WERI-Rb-1 (cell line): ENCODE measurements around the gene ARHGAP26.

Experiments used
- DNase-seq: peaks from one replicate; pipeline ENCODE4 v3.0.0-alpha.2; 2020
- H3K27ac ChIP-seq: fragments of 250-450 bp; sonication (Bioruptor Pico); 2 replicates; pipeline ENCODE4 v1.5.1; 2020; ENCODE audit warnings: mild to moderate bottlenecking, moderate library complexity
- H3K27me3 ChIP-seq: fragments of 250-450 bp; sonication (Bioruptor Pico); 2 replicates; pipeline ENCODE4 v1.5.1; 2021; ENCODE audit warnings: mild to moderate bottlenecking, low read depth, moderate library complexity; ENCODE audit not compliant: insufficient read depth, severe bottlenecking
- H3K36me3 ChIP-seq: fragments of 250-450 bp; sonication (Bioruptor Pico); 2 replicates; pipeline ENCODE4 v1.5.1; 2020; ENCODE audit warnings: mild to moderate bottlenecking, moderate library complexity
- H3K4me3 ChIP-seq: 2 replicates; pipeline ENCODE4 v1.5.1; 2011; ENCODE audit warnings: low read depth, mild to moderate bottlenecking, control low read depth, low read length
- H3K9me3 ChIP-seq: fragments of 250-450 bp; sonication (Bioruptor Pico); 2 replicates; pipeline ENCODE4 v1.5.1; 2021; ENCODE audit warnings: mild to moderate bottlenecking, moderate library complexity; ENCODE audit not compliant: severe bottlenecking
- TF ChIP-seq, protein P1 (sequence below): IDR thresholded peaks from 2 replicates; pipeline ENCODE4 v1.5.1; 2011; ENCODE audit warnings: low read depth, mild to moderate bottlenecking, control low read depth, inconsistent platforms, low read length

The ARHGAP26 gene

DNA sequence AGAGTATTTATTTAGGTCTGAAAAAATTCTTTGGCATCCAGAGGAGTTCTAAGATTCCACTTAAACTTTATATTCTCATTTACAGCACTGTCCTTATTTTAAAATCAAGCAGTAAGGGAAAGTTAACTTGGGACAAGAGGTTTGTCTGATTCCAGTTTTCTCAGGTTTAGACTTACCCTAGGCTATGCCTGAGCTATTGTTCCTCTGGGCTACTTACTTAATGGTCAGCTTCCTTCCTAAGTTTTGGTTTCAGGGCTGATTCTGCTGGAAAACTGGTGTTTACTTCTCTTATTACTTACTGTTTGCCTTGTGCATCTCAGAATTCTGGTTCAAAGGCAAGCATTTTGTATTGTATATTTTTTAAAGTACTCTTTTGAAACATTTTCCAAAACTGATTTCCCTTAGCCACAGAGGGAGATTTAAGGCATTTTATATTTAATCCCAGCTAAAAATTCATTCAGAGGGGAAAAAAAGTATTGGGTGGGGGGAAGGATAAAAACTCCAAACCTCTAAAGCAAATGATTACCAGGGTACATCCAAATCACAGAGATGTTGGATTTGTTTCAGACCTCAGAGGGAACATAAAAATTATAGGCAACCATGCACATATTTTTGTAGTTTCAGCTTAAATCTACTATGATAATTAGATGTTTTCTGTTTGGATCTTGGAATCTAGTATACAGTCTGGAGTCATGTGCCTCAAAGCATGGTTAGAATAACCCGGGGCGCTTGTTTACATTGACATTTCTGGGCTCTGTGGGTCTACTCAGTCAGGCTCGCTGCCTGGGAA lies 290.0 kb downstream of the ARHGAP26 start:
- H3K4me3 ChIP-seq = no peak overlapping the region
- no peaks in the 10 kb centered on the region for H3K9me3 ChIP-seq
- no peak overlapping the region for H3K27ac ChIP-seq
- no peak for DNase-seq
- TF ChIP-seq, protein P1, sequence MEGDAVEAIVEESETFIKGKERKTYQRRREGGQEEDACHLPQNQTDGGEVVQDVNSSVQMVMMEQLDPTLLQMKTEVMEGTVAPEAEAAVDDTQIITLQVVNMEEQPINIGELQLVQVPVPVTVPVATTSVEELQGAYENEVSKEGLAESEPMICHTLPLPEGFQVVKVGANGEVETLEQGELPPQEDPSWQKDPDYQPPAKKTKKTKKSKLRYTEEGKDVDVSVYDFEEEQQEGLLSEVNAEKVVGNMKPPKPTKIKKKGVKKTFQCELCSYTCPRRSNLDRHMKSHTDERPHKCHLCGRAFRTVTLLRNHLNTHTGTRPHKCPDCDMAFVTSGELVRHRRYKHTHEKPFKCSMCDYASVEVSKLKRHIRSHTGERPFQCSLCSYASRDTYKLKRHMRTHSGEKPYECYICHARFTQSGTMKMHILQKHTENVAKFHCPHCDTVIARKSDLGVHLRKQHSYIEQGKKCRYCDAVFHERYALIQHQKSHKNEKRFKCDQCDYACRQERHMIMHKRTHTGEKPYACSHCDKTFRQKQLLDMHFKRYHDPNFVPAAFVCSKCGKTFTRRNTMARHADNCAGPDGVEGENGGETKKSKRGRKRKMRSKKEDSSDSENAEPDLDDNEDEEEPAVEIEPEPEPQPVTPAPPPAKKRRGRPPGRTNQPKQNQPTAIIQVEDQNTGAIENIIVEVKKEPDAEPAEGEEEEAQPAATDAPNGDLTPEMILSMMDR = no peak
- H3K27me3 ChIP-seq = no peaks in the 10 kb centered on the region
- H3K36me3 ChIP-seq = no peaks in the 10 kb centered on the region

DNA sequence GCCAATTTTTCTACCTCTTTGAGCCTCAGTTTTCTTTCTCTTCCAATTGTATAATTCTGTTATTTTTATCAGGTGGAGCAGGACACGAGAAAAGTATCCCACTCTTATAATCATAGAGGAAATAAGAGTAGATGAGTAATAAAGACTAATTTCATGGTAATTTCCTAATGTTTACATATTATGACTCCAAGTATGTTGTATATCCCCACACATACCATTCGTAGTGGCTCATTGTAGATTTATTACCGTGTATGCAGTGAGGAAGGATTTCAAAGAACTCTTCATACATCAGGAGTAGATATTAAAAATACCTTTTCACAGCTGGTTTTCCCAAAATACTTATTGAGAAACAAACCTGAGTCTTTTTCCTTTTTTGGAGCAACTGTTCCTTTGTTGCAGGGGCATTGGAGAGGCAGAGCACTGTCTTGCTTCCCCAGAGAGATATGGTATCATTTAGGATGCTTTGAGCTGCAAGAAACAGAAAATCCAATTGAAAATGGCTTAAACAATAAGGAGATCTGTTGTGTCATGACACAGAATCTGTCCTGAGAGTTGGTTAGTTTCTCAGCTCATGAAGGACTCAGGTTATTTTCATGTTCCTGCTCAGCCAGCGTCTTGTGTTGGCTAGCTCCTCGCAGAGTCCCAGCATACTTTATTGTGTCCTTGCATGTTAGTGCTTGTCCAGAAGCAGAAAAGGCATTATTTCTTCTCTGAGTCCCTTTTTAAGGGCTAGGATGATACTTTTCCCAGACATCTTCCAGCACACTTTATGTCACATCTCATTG lies 291.2 kb downstream of the ARHGAP26 start:
- no peaks in the 10 kb centered on the region for H3K9me3 ChIP-seq
- H3K27ac ChIP-seq = no peak overlapping the region
- TF ChIP-seq, protein P1 = no peak
- no peaks in the 10 kb centered on the region for H3K27me3 ChIP-seq
- H3K4me3 ChIP-seq = no peak overlapping the region
- H3K36me3 ChIP-seq = no peaks in the 10 kb centered on the region
- no peak for DNase-seq

DNA sequence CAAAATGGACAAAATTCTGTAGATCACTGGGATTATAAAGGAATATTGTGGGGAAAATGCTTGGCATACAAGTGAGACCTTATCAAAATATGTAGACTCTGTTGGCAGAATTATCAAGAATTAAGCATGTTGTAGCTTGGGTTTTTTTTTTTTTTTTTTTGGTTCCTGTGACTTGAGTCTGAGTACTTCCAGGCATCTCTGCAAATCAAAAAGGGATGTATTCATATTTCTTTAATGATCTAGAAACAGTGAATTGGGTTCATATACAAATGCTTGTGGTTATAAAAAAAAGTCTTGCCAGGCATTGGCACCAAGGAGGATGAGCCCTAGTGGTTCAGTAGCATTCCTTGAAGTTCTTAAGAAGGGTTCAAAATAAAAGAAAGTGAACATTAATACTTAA lies 292.2 kb downstream of the ARHGAP26 start:
- H3K27ac ChIP-seq = no peak overlapping the region
- TF ChIP-seq, protein P1 = no peak
- no peaks in the 10 kb centered on the region for H3K36me3 ChIP-seq

DNA sequence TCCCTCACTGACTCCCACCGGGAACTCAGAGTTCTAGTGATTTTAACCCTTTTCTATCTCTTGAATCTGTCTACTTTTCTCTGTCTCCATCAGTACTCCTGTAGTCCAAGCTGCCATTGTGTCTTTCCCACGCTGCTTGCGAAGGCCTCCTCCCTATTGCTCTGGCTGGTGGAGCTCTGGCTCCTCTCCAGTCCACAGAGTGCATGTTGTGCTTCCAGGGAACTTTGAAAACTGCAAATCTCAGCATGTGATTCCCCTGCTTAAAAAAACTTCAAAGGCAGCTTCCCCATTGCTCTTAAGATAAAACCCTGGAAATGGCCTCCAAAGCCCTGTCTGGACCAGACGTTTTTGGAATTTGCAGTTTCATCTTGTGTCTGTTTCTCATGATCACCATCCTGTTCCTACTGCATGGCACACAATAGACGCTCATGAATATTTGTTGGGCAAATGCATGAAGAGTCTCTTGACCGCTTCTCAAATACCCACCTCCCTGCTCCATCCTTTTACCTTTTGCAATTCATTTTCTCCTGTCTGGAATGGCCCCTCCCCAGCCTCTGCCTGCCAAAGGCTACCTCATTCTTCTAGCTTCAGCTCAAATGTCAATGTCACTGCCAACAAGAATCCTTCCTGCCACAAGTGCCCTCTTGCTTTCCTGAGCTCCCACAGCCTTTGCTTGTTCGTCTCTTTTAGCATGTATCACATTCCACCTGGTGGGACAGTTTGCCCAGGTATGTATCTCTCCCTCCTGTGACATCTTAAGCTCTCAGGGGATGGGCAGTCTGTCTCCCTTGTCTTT lies 293.2 kb downstream of the ARHGAP26 start:
- Histone ChIP-seq H3K27ac (no peak overlapping the region), H3K27me3 (no peaks in the 10 kb centered on the region), H3K36me3 (no peaks in the 10 kb centered on the region), H3K9me3 (no peaks in the 10 kb centered on the region), H3K4me3 (no peak overlapping the region)
- DNase-seq = no peak
- TF ChIP-seq, protein P1 = no peak

More for the DNA sequence above, 292.2 kb downstream of the ARHGAP26 start:
- Histone ChIP-seq H3K9me3 (no peaks in the 10 kb centered on the region), H3K4me3 (no peak overlapping the region), H3K27me3 (no peaks in the 10 kb centered on the region)
- no peak for DNase-seq

DNA sequence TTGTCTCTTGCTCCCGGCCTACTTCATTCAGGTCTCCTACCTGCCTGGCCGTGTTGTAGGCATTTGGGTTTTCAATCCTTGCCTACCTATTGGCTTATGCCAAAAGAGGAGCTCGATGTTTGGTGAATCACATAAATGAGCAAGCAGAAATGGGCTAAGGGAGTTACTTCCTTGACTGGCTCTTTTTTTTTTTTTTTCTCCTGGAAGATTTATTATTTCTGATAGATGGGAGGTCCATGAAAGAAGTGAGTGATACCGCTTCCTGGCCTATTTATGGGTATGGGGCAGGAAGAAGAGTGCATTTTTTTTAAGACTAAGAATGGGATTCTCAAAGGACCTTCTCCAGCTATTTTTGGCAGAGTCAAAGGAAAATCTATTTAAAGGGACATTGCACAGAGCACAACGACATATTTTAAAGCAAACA lies 294.1 kb downstream of the ARHGAP26 start:
- Histone ChIP-seq H3K27ac (no peak overlapping the region), H3K9me3 (no peaks in the 10 kb centered on the region), H3K27me3 (no peaks in the 10 kb centered on the region), H3K36me3 (no peaks in the 10 kb centered on the region), H3K4me3 (no peak overlapping the region)
- DNase-seq = no peak
- TF ChIP-seq, protein P1 = no peak
